Inferior parietal cortex (tissue), 1 donor: ENCODE results near the gene TMEM86B.
"Not testable (repeated sequence)": the region's sequence is repeated elsewhere in the genome, so short reads cannot be mapped to it uniquely, and the experiment has no call there.

ENCODE experiments used
- DNase-seq: peaks from one replicate; pipeline ENCODE4 v3.0.0-alpha.2; 2016; ENCODE audit errors: extremely low spot score

TMEM86B gene

GRCh38 chr19:55241935-55242464, 13.4 kb upstream of the TMEM86B start:
- DNase-seq: no peak

DNA sequence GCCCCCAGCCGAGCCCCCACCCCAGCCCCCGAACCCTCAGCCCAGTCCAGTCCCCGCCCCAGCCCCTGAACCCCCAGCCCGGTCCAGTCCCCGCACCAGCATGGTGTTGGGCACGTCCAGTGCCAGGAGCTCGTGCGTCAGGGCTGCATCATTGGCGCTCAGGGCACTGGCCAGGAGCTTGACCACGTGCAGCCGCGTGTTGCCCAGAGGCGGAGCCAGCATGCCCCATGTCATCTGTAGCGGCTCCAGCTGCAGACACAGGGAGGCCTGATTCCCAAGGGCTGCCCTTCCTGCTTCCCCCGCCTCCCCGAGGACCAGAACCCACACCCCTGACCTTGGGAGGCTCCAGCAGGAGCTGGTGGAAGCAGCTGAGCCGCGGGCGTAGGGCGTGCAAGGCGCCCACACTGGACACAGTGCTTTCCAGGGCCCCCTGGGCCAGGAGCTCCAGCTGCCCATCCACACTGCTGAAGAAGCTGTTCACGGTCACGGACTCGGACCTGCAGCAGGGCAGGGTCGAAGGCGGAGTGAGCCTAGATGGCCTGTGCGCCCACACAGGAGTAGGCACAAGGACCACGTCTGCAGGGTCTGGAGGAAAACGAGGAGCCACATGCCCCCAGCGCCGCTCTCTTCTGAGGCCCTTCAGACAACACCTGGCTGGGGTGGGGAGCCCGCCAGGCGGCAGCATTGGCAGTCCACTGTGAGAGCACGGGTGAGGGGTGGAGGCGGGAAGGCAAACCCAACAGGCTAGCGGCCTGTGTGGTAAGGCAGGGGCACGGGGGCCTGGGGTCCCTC, 12.8 kb upstream of the TMEM86B start:
- no peak for DNase-seq

DNA sequence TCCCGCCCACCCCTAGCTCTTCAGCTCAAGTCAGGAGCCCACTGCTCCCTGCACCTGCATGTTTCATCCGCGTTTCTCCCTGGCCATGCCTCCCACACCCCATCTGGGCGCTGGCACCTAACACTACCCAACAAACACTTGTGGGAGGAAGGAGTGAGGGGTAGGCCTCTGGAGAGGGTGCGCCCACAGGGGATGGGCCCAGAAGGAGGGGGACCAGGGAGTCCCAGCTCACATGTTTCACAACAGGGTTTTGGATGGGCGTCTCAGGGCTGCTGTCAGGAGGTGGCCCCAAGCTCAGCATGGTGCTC, 12.1 kb upstream of the TMEM86B start:
- DNase-seq: no peak

DNA sequence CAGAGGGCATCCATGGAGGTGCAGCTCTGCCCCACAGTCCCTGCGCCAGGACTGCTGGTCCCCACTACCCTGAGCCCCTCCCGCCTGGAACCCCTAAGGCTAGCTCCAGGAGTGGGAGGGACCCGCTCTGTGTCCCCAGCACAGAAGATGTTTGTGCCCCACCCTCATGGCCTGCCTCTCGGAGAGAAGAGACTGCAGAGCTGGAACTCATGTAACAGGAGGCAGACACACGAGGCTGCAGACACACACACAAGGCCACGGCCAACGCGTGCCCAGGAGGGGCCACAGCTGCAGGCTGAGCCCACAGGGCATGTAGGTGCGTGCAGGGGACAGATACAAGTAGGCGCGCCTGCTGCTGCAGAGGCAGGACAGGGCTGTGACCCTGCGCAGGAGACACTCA, 10.4 kb upstream of the TMEM86B start:
- DNase-seq: no peak

DNA sequence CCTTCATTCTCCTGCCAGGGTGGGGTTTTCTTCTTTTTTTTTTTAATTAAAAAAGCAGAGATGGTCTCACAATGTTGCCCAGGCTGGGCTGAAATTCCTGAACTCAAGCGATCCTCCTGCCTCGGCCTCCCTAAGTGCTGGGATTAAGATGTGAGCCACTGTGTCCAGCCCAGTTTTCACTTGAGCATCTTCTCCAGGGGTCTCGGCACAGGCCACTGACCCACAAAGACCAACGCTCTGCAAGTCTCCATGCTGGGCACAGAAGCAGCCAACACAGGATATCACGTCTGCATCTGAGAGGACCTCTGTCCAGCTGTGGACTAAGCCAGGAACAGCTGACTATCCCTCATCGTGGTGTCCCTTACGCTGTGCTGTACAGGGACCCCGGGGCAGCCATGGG, 9.5 kb upstream of the TMEM86B start:
- DNase-seq: no peak

- DNase-seq: no peak
These were observed 4.4 kb upstream of the TMEM86B start for GRCh38 chr19:55232986-55233385.

DNA sequence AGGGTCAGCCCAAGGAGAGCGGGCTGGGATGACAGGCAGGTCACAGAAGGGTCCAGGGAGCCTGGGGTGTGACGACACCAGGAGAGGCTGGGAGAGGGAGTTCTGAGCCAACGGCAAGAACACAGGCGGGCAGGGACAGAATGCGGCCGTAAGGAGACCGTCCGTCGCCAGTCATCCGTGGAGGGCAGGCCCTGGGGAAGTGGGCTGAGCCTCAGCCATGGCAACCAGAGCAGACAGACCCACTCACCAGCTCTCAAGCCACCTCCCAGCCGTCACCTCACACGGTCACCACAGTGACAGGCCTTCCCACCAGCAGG, 3.7 kb upstream of the TMEM86B start:
- no peak for DNase-seq

DNA sequence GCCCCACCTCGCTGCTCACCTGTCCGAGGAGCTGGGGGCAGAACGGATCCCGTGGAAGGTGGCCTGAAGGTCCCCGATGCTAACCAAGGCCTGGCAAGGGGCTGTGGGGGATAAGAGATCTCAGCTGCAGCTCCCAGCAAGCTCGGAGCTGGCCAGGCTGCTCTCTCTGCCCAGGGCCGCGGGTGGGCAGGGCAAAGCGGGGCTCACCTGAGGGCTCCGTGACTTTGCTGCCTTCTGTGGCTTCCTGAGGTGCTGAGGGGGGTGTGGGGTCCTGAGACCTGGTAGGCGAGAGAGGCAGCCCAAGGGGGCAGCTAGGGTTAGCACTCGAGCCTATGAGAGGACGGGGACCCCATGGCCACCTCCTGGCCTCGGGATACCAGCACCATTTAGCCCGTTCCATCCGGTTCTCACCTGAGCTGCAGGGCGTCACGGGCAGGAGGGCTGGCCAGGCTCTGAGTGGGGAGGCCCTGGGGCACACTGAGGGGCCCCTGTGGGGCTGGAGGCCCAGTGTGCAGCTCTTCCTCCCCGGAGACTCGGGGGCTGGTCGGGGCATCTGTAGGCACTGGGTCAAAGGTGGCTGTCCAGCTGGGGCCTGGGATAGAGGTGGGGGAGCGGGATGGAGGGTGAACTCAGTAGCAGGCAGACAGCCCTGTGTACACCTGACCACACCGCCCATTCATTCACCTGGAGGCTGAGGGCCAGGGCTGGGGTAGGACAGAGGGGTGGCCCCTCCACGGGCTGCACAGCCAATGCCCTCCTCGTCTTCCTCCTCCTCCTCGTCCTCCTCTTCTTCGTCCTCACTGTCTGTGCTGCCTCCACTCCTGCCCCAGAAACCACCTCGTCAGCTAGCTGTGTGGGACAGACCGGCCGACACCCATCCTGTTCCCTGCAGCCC, 3.1 kb upstream of the TMEM86B start:
- DNase-seq: no peak

GRCh38 chr19:55230780-55231179, 2.2 kb upstream of the TMEM86B start:
- no peak for DNase-seq

DNA sequence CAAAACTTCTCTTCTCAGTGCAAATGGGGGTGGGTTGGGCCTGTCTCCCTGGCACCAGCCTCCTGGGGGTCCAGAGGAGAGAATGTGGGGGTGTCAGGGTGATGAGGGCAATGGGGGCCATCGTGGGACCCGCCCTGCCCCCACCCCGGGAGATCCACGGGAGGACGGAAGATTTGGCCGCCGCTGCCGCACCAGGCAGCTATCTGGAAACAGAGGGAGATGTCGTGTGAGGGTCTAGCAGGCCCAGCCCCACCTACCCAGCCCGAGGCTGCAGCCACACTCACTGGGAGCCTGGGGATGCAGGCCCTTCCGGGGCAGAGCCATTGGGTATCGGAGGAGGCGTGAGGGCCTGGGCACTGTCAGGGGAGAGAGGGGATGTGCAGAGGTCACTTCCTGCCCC, 1.8 kb upstream of the TMEM86B start:
- no peak for DNase-seq

- no peak for DNase-seq
These were observed 1.2 kb upstream of the TMEM86B start for GRCh38 chr19:55229789-55230182.

DNA sequence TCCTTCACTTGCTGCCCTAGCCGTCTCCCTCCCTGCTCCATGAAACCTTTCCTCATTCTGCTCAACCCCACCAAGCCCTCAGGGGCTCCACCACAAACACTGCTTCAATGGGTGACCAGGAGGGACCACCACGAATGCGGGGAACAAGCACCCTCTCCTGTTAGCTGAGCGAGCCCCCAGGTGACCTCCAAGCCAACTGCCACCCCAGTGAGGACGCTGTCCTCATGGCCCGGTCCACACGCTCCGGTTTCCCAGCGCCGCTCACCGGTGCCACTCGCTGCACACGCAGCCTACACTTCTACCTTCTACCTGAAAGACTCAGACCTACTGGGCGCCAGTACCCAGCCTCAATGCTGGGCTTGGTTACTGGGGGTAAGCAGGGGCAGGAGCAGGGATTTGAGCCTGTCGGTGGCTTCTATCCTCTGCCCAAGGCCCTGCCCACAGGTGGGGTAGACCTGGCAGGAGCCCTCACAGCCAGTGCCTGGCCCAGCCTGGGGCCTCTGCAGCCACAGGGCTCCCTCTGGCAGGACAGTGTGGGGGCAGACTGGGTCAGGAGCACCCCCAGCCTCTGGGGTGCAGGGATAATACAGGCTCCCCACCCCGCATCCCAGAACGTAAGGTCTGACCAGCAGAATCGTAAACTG, 704 bp upstream of the TMEM86B start:
- DNase-seq: no peak

DNA sequence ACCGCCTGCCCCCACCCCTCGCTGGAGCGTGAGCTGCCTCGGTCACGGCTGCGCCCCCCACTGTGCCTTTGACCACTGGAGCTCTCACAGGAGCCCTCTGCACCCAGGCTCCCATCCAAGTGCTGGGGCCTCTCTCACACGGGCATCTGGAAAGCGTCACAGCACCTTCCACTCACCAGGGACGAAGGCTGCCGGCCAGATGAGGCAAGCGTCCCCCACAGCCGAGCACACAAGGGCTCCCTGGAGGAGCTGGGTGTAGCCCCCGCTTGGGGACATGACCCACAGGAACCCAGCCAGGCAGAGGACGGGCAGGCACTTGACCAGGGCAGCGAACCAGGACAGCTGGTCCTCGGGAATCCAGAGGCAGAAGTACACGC, 560 bp downstream of the TMEM86B start:
- no peak for DNase-seq

GRCh38 chr19:55227241-55228014, 1.1 kb downstream of the TMEM86B start:
- DNase-seq: no peak

DNA sequence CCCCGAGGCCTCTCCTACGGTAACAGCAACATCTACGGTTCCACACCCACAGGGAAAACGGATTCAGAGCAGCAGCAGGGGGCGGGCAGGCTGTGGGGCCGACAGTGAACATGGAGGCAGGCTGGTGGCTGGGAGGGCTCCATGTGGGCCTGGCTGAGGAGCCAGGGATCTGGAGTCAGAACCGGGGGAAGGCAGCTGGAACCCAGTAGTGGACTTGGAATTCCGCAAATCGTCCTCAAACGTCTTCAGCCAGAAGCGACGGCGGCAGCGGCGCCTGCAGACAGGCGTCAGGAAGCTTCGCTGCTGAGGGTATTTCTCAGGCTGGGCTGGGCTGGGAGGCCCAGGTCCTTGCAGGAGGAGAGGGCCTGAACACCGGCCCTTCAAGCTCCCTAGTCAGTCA, 1.8 kb downstream of the TMEM86B start:
- DNase-seq: no peak

GRCh38 chr19:55226273-55226672, 2.3 kb downstream of the TMEM86B start:
- DNase-seq: no peak

GRCh38 chr19:55225415-55225958, 3.1 kb downstream of the TMEM86B start:
- no peak for DNase-seq

GRCh38 chr19:55224679-55225414, 3.7 kb downstream of the TMEM86B start:
- not testable (repeated sequence) for DNase-seq

GRCh38 chr19:55224038-55224665, 4.4 kb downstream of the TMEM86B start:
- no peak for DNase-seq

- no peak for DNase-seq
These were observed 5.1 kb downstream of the TMEM86B start for GRCh38 chr19:55223291-55224037.
